Hindlimb muscle (tissue), 1 donor: ENCODE data around the gene SH3PXD2B. TPM values are rescaled to one million over a fixed set of nuclear protein-coding genes. Genes with fewer than 3 reads are reported as not detected.

Experiments
- DNase-seq: peaks from one replicate; pipeline ENCODE4 v3.0.0-alpha.2; 2013
- polyA plus RNA-seq: library from polyadenylated mRNA; unstranded; fragments of 120-200 nt; gene quantifications from one replicate; pipeline ENCODE4 v1.2.1, GENCODE V29; 2013; ENCODE audit not compliant: insufficient read length

SH3PXD2B gene
- 31.8 TPM for polyA plus RNA-seq

DNA sequence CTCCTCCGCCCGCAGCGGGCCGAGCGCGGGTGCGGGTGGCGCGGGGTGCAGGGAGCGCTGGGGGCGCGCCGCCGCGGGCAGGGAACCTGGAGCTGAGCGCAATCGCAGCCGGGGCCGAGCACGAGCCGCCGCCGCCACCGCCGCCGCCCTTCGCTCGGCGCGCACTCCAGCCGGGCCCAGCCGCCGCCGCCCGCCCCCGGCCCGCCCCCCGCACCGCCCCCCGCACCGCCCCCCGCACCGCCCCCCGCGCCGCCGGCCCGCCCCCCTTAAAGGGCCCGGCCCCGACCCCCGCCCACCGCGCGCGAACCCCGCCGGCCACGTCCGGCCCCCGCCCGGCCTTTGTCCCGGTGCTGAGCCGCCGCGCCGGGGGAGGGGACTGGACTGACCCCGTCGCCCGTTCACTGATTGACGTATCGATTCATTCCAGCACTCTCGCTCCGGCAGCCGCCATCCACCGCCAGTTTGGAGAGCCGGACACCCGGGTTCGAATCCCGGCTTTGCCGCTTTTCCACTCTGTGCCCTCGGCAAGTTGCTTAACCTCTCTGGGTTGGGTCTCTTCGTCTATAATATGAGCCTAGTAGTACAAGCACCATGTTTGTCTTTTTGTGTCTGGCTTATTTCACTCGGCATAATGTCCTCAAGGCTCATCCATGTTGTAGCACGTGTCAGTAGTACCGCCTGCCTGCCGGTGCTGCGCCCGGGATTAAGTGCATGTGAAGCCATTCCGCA lies at the start of gene SH3PXD2B:
Gene SH3PXD2B (minus strand): TSS at position 168 of the 729 bp plus-strand sequence. CDS start 173 bp downstream, outside the sequence.
- no peak for DNase-seq

- DNase-seq: no peak
Measured at GRCh38 chr5:172502969-172503368, 48.6 kb upstream of the SH3PXD2B start.

- no peak for DNase-seq
Measured at GRCh38 chr5:172502410-172502809, 48.1 kb upstream of the SH3PXD2B start.

DNA sequence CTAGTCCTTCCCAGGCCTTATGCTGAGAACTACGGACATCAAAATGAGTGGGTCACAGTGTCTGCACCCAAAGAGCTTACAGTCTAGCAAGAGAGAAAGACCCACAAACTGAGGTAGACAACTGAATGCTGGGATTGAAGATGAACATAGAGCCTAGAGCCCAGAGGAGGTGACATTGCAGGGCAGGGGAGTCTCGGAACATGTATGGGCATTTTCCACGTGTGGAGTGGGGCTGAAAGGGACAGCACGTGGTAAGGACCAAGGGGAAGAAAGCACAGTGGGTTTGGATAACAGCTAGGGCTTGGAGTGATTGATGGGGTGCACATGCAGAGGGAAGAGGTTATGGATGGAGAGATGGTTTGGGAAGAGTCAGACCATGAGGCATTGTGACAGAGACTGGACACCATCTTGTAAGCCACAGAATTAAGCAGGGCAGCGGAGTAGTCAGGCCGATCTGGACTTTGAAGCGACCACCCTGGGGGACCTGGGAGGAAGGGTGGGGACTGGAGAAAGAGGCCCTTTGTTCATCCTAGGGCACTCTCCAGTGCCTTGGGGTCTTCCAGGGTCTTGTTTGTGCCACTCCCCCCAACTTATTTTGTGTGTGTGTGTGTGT lies 47.5 kb upstream of the SH3PXD2B start:
- no peak for DNase-seq

DNA sequence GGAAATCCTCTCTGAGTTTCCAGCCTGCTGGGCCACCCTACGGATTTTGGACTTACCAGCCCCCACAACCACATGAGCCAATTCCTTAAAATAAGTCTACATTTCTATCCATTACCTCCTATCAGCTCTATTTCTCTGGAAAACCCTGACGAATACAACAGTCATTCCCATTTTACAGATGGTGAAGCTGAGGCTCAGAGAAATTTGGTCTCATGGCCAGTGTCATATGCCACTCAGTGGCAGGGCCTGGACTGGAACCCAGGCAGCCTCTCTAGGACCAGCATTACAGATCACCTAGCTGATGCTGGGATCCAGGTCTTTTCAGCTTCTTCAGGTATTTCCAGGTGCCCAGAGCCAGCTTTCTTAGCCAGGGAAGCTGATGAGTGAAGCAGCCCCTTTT lies 45.0 kb upstream of the SH3PXD2B start:
- DNase-seq: no peak

DNA sequence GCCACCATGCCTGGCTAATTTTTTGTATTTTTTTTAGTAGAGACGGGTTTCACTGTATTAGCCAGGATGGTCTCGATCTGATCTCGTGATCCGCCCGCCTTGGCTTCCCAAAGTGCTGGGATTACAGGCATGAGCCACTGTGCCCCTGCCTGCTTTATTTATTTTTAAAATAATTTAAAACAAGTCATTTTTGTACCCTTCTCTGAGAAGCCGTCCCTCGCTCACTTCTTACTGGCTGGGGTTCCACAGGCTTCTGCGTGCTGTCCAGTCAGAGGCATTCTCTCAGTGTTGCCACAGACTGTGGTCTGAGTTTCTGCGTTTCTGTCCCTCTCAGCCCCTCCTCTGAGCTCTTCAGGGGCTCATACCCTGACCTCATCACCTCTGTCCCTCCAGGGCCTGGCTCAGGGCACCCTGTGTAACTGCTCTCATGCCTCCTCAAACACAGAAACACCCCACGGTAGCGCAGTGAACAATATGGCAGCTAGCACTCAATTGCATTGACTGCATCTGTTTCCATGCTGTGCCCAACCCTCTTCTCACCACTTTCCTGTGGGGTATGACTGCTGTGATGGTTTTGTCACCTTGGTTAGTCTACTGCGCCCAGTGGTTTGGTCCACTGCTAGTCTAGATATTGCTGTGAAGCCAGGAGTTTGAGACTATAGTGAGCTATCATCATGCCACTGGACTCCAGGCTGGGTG lies 44.3 kb upstream of the SH3PXD2B start:
- DNase-seq: no peak

- DNase-seq: no peak
Measured at GRCh38 chr5:172497591-172498255, 43.4 kb upstream of the SH3PXD2B start.

DNA sequence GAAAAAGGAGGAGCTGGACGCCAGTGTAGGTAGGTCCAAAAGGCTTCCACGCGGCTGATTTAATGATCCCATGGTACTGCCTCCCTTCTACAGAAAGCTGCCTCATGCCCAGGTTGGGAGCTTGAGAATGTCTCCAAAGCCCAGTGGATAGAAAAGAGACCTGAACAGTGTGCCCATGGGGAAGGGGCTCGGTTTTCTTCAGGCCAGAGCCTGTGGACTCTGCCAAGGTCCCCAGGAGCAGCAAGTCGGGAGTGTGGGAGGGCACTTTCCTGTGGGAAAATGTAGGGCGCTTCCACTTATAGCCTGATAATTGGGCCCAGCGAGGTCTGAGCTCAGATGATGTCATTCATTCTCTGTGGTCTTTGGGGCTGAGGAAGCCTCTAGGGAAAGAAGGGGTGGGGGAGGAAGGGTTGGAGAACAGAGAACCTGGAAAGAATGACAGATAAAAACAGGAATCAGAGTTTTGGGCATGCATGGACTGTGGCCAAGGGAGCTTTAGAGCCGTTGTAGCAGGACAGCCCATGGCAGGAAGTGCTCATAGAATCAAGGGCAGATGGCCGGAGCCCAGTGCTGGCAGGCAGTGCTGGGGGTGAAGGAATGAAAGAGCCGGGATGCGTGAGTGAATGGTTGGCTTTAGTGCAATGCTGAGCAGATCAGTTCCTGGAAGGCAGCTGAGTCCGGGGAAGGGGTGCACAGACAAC lies 42.5 kb upstream of the SH3PXD2B start:
- peak; percentile 44 for DNase-seq

GRCh38 chr5:172494630-172495505 lies 40.5 kb upstream of the SH3PXD2B start:
- DNase-seq: no peak

- no peak for DNase-seq
Measured at GRCh38 chr5:172493906-172494305, 39.6 kb upstream of the SH3PXD2B start.

DNA sequence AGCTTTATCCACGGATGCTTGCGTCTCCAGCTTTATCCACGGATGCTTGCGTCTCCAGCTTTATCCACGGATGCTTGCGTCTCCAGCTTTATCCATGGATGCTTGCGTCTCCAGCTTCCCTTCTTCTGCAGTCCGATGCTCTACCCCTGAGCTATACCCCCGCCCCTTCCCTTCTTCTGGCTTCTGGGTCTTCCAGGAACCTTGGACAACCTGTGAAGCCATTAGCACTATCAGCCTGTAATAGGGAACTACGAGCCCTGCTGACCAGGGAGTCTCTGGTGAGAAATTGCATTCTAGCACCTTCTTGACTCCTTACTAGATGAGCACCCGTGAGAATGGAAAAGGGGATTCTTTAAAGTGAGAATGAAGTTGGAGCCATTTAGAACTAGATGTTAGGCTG lies 39.1 kb upstream of the SH3PXD2B start:
- DNase-seq: no peak

GRCh38 chr5:172493002-172493401 lies 38.7 kb upstream of the SH3PXD2B start:
- peak; percentile 63 for DNase-seq

DNA sequence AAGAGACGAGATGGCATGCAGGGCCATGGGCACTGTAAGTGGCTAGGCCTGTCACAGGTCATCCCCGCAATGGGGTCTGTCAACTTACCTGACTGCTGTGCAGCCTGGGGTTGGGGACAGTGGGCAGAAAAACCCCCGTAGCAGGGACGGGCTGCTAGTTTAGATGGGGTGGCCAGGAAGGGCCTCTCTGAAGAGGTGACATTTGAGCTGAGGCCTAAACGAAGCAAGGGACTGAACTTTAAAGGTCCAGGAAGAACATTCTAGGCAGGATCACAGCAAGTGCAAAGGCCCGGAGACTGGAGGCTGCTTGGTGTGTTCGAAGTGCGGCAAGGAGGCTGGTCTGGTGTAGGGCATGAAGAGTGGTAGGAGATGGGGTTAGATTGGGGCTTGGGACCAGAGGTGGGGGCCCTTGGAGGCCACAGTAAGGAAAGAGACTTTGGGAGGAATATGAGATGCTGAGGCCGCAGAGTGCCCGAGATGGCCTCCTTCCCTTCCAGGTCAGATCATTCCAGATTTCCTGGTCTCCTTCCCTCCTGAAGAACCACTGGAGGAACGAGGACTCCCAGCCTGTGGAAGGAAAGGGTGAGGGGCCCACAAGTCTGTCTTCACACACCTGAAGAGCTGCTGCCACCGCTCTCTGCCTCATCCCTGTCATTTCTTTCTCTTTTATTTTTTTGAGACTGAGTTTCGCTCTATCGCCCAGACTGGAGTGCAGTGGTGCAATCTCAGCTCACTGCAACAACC lies 37.9 kb upstream of the SH3PXD2B start:
- DNase-seq: no peak

- no peak for DNase-seq
Measured at GRCh38 chr5:172491481-172491880, 37.2 kb upstream of the SH3PXD2B start.

DNA sequence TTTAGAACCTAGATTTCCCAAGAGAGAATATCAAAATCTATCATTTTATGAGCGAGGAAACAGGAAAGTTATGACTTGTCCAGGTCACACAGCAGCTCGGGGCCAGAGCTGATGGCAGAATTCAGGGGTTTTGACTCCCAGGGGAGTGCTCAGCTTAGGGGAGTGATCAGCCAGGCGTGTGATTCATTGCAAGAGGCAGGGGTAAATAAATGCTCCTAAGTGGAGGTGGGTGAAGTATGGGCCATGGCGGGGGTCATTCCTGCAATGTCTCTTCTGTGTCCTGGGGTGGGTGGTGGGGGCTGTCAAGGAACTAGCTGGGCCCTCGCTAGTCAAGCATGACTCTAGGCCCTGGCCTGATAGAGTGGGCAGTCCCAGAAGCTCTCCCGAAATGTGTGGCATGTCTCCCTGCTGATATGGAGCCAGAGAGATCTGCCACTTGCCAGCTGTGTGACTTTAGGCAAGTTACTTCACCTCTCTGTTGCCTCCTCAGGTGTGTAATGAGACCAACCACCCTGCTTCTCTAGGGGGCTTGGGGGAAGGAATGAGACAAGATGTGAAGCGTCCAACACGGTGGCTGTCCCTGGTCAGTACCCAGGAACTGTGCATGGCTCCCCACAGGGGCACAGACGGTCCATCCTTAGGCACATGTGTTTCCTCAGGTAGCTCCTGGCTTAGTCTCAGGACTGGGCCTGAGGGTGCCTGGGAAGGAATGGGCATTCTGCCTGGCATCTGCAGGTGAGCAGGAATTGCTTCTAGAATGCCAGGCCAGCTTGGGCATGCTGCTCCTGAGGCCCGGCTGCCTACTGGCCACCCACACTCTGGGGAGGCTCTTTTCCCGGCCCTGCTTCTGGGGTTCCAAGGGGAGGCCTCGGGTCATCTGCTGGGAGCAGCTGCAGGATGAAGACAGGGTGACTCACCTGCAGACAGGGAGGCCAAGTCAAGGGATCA lies 36.5 kb upstream of the SH3PXD2B start:
- no peak for DNase-seq

DNA sequence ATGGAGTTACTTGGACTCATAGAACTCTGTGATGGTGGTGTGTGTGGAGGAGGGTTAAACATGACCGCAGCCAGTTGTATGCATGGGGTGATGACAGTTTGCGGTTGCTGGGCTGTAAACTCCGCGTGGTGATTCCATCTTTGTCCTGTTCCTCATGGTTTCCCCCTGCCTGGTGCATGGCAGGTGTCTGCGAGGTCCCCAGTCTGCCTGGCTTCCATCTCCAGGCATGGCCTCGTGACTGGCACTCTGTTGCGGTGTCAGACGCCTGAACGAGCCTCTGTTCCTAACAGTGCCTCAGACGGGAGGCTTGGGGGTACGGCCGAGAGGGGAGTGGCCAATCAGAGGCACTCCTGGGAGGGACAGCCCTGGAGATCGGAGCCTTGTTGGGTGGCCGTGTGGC lies 33.9 kb upstream of the SH3PXD2B start:
- DNase-seq: no peak

- DNase-seq: no peak
Measured at GRCh38 chr5:172487671-172488070, 33.3 kb upstream of the SH3PXD2B start.

DNA sequence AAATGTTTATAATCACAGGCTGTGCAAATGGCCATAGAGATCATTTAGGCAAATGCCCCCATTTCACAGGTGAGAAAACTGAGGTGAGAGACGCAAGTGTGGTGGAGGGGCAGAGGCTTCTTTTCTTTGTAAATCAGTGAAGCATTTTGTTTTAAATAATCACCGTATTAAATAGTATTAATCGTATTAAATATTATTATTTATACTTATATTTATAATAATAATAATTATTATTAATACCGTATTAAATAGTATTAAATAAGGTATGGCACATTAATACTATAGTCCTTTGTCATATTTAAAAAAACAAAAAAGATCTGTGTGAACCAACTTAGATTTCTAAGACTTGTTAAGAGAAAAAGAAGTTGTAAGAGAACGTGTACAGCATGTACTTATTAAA lies 32.6 kb upstream of the SH3PXD2B start:
- no peak for DNase-seq

DNA sequence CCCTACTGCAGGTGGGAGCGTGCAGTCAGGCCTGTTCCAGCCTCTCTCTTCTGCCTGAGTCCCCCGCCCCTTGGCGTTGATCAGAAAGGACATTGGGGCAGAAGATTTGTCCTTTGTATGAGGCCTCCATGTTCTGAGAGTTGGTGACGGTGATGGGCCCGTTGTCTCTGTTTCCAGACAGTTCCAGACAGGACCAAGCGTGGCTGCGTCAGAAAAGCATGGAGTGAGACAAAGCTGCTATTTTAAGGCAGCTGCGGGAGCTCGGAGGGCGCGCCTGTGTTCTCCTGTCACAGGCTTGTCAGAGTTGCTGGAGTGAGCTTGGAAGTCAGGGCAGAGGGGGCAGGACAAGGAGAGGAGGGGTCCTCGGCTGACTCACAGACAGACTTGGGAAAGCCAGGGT lies 32.1 kb upstream of the SH3PXD2B start:
- DNase-seq: no peak
